Activated CD4-positive, alpha-beta T cell treated with anti-CD3 and anti-CD28 coated beads, Interleukin-2, Interleukin-6, amounts not matched to agents 100 ng/mL and 50 ng/mL, durations not matched to agents 16 hours and 8 hours (primary cell): ENCODE measurements around the gene IGFBP7.

Source experiments
- DNase-seq: peaks from one replicate; pipeline ENCODE4 v3.0.0-alpha.2; 2020

Gene IGFBP7

DNA sequence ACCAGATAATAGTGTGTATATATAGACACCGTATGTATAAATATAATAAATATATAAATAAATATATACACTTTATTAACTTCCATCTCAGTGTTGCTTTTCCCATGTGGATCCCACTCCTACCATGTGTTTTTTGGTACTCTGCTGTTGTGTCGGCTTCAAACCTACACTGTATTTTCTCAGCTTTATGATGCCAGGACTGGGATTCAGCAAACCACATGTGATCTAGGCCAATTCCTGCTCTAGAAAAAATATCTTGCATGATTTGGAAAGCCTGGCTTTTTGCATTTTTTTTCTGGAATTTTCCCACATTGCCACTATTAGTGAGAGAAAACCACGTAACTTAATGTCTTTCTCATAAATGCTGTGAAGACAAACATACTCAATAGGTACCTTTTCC, 75.7 kb downstream of the IGFBP7 start:
- DNase-seq: no peak

DNA sequence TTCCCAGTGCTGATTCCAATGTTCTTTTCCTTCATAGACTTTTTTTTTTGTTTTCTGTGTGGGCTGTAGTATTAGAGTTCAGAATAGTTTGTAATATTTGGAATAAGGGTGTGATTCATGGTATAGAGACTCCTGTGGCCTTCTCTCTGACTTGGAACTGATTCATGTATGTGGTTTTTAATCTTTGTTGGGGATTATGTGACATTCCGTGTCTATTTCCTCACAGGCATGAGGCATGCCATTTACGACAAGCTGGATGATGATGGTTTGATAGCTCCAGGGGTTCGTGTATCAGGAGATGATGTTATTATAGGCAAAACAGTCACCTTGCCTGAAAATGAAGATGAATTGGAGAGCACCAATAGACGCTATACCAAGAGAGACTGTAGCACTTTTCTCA, 87.1 kb downstream of the IGFBP7 start:
- DNase-seq: no peak

DNA sequence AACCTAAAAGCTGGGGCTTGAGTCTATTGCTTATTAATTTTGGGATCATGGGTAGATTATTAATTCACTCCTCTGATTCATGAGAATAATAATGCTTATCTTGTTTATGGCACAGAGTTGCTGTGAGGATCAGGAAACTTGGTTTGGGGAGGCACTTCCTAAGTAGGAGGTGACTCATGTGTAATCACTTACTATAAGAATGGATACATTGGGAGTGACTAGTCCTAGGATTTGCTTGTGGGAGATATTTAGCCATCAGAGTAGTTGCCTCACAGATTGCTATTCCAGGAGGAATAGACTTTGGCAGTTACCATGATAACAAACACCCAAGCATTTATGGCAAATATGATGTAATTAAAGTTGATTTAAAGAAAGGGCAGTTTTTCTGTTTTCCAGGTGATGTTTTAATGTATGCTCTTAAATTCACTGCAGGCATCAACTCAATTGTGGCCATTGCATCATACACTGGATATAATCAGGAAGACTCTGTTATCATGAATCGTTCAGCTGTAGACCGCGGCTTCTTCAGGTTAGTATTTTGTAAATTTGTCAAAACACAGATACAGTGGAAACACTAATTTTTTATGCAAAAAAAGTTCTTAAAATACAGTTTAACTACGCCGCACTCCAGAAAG, 89.6 kb downstream of the IGFBP7 start:
- DNase-seq: no peak

DNA sequence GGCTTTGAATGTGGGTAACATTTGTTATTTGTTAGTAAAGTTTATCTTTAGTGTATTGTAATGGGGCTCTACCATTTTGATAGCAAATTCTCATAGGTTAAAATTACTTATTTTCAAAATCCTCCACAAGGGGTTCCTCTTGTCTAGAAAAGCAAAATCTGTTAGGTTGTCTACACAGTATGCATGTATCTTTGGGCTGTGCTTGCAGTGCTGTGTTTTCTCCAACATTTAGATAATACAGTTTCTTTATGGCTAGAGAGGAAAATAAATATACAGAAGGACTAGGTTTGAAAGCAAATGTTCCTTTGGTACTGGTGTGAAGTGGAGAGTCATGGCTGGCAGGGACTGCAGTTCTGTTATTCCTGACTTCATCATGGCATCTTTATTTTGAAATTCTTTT, 91.2 kb downstream of the IGFBP7 start:
- DNase-seq: no peak

DNA sequence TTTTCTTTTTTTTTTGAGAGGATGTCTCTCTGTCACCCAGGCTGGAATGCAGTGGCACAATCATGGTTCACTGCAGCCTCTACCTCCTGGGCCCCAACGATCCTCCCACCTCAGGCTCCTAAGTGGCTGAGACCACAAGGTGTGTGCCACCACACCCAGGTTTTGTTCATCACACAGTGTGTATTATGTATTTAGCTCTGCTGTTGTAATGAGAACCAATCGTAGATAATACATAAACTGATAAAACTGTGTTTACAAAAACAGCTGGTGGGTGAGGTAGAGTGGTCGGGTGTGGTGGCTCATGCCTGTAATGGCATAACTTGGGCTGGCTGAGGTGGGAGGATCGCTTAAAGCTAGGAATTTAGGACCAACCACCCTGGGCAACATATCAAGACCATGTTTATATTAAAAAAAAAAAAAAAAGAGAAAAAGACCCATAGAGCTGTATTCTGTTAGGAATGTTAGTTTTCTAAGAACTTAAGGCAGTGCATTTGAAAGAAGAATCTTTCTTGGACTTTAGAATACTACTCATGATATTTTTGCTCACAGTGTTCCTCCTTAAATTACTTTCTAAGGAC, 96.6 kb downstream of the IGFBP7 start:
- DNase-seq: no peak

DNA sequence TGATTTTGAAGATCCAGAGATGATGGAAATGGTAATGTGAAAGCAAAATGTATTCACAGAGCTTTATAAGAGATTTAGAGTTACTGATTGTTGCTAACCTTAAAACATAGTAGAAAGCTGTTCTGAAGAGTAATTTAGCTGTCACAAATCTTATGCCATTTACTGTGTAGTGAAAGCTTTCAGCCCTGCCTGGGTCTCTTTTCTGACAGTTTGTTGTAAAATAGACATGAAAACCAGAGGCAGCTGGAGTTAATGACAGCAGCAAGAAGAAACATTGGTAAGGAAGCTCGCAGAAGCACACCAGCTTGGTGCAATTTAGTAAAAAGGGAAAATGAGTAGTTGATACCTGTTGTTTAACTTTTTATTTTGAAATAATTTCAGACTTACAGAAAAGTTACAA, 110.4 kb downstream of the IGFBP7 start:
- DNase-seq: no peak

DNA sequence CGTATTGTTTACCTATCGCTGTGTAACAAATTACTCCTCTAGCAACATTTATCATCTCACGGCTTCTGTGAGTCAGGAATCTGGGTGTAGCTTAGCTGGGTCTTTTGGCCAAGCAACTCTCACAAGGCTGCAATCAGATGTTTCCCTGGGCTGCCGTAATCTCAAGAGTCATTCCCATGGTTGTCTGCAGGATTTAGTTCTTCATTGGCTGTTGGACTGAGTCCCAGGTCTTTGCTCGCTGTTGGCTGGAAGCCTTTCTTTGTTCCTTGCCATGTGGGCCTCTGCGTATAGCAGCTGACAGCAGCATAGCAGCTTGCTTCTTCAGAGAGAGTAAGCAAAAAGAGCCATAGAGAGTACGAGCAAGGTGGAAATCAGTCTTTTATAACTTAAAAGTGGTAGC, 114.7 kb downstream of the IGFBP7 start:
- no peak for DNase-seq

DNA sequence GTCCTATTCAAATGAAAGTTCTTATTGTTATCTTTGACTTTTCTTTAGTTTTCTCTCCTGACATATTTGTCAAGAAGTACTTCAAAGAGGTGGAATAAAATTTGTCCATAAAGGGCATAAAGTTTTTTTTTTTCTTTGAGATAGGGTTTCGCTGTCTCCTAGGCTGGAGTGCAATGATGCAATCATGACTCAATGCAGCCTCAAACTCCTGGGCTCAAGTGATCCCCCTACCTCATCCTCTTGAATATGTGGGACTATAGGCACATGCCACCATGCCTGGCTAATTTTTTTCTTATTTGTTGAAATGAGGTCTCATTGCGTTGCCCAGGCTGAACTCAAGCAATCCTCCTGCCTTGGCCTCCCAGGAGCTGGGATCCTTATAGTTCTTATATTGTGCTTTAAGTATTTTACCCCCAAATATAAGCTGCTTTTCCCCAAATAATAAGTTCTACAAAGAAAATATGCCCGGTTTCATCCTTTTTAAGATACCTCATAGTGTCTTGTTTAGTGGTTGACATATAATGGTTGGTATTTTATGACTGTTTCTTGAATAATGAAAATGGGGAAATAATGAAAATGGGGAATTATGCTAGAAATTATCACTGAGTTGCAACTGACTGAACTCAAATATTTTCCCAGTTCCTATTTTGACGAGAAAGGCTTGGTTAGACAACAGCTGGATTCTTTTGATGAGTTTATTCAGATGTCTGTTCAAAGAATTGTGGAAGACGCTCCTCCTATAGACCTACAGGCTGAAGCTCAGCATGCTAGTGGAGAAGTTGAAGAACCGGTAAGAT, 119.9 kb downstream of the IGFBP7 start:
- no peak for DNase-seq

DNA sequence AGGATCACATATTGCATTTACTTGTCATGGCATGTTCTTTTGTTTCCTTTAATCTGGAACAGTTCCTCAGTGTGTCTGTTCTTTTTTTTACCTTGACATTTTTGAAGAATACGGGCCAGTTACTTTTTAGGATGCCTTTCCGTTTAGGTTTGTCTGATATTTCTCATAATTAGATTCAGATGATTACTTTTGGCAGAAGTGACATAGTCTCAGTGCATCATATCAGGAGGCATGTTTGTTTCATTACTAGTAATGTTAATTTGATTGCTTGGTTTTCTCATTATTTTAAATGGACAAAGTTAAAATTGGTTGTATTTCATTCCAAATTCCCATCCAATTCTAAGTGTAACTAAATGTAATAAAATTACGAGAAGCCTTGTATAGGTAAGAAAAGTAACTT, 123.2 kb downstream of the IGFBP7 start:
- DNase-seq: no peak

DNA sequence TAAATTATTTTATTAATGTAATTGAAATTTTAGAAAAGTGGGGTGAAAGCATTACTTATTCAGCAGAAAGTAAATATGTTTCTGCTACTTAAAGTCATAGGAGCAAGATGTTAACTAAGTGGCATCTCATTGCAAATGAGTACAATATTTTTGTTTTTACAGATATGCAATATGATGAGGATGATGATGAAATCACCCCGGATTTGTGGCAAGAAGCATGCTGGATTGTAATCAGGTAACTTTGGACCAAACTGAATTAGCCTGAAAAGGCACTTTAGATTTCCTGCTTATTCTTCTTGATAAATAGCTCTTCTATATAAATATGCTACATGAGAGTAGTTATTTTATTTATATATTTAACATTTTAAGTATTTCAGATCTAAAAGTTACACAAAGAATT, 124.0 kb downstream of the IGFBP7 start:
- DNase-seq: no peak

DNA sequence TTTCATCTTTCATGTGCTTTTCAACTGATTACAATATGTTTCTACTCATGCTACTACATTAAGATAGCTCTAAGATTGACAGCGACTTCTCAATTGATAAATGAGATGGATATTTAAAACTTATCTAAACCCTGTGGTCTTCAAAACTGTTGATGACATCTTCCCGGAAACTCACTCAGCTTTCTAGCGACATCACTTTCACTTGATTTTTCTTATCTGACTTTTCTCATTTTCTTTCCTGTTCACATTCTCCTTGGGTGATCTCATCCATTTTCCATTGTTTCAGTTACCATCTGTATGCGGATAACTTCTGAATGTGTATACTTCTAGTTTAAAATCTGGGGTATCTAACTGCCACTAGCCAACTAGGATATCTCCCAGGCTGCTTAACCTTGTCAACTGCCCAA, 128.4 kb downstream of the IGFBP7 start:
- peak; percentile 38 for DNase-seq
